Kidney capillary endothelial cell (primary cell): ENCODE results near the gene CLCN2.

Source experiments
- DNase-seq: peaks from one replicate; pipeline ENCODE4 v3.0.0-alpha.2; 2018; ENCODE audit warnings: low spot score

Gene CLCN2

GRCh38 chr3:184360070-184360928 lies 1.1 kb downstream of the CLCN2 start:
- no peak for DNase-seq

- no peak for DNase-seq
Measured at GRCh38 chr3:184359610-184360009, 1.8 kb downstream of the CLCN2 start.

GRCh38 chr3:184358921-184359350 lies 2.5 kb downstream of the CLCN2 start:
- no peak for DNase-seq

GRCh38 chr3:184358124-184358767 lies 3.2 kb downstream of the CLCN2 start:
- no peak for DNase-seq

GRCh38 chr3:184357248-184358123 lies 3.9 kb downstream of the CLCN2 start:
- DNase-seq = no peak

GRCh38 chr3:184355261-184356040 lies 6.0 kb downstream of the CLCN2 start:
- DNase-seq = no peak

- DNase-seq = no peak
Measured at GRCh38 chr3:184354754-184355153, 6.7 kb downstream of the CLCN2 start.

GRCh38 chr3:184354121-184354728 lies 7.2 kb downstream of the CLCN2 start:
- no peak for DNase-seq

GRCh38 chr3:184353546-184353941 lies 7.9 kb downstream of the CLCN2 start:
- DNase-seq = no peak

- DNase-seq = no peak
Measured at GRCh38 chr3:184352897-184353545, 8.4 kb downstream of the CLCN2 start.

- DNase-seq = no peak
Measured at GRCh38 chr3:184352149-184352785, 9.1 kb downstream of the CLCN2 start.

- DNase-seq = no peak
Measured at GRCh38 chr3:184351511-184352148, 9.8 kb downstream of the CLCN2 start.

- no peak for DNase-seq
Measured at GRCh38 chr3:184350618-184351017, 10.8 kb downstream of the CLCN2 start.

GRCh38 chr3:184349563-184350470 lies 11.6 kb downstream of the CLCN2 start:
- no peak for DNase-seq

- DNase-seq = no peak
Measured at GRCh38 chr3:184348057-184348382, 13.4 kb downstream of the CLCN2 start.

- no peak for DNase-seq
Measured at GRCh38 chr3:184347321-184348056, 13.9 kb downstream of the CLCN2 start.

GRCh38 chr3:184346480-184347190 lies 14.8 kb downstream of the CLCN2 start:
- no peak for DNase-seq
